Smooth muscle cell (in vitro differentiated cells): ENCODE measurements around the gene CENPN. TPM values are rescaled to one million over a fixed set of nuclear protein-coding genes. Genes with fewer than 3 reads are reported as not detected.

Experiments used
- DNase-seq: peaks from one replicate; lab custom pipeline; 2025; ENCODE audit not compliant: unreplicated experiment; lab: John Stamatoyannopoulos, UW
- H2AFZ ChIP-seq: fragments of 200-600 bp; sonication (generic); 2 replicates; pipeline ENCODE4 v1.6.0; 2016; ENCODE audit warnings: antibody characterized with exemption, low read depth, mild to moderate bottlenecking
- H3F3A ChIP-seq: fragments of 200-600 bp; sonication (generic); 2 replicates; pipeline ENCODE4 v1.6.0; 2017; ENCODE audit warnings: antibody characterized with exemption, low read depth
- H3K27ac ChIP-seq: fragments of 200-600 bp; sonication (generic); 2 replicates; pipeline ENCODE4 v1.5.1; 2016; ENCODE audit warnings: low read depth, mild to moderate bottlenecking
- H3K27me3 ChIP-seq: fragments of 200-600 bp; sonication (generic); 2 replicates; pipeline ENCODE4 v1.6.1; 2016; ENCODE audit warnings: low read depth, mild to moderate bottlenecking
- H3K36me3 ChIP-seq: fragments of 200-600 bp; sonication (generic); 2 replicates; pipeline ENCODE4 v1.5.1; 2016; ENCODE audit warnings: low read depth
- H3K4me1 ChIP-seq: fragments of 200-600 bp; sonication (generic); 2 replicates; pipeline ENCODE4 v1.5.1; 2016; ENCODE audit warnings: low read depth
- H3K4me2 ChIP-seq: fragments of 200-600 bp; sonication (generic); 2 replicates; pipeline ENCODE4 v1.6.0; 2016; ENCODE audit warnings: mild to moderate bottlenecking
- H3K4me3 ChIP-seq: fragments of 200-600 bp; sonication (generic); 2 replicates; pipeline ENCODE4 v1.5.1; 2016; ENCODE audit warnings: mild to moderate bottlenecking
- H3K79me2 ChIP-seq: fragments of 200-600 bp; sonication (generic); 2 replicates; pipeline ENCODE4 v1.6.0; 2016; ENCODE audit warnings: low read depth, mild to moderate bottlenecking
- H3K9ac ChIP-seq: fragments of 200-600 bp; sonication (generic); 2 replicates; pipeline ENCODE4 v1.6.0; 2016; ENCODE audit warnings: low read depth
- H3K9me3 ChIP-seq: fragments of 200-600 bp; sonication (generic); replicated peaks from 2 replicates; pipeline ENCODE4 v1.5.1; 2016; ENCODE audit warnings: low read depth
- H4K20me1 ChIP-seq: fragments of 200-600 bp; sonication (generic); 2 replicates; pipeline ENCODE4 v1.6.0; 2016; ENCODE audit warnings: low read depth
- WGBS: methylation state at CpG from one replicate; pipeline ENCODE4 v1.1.7; 2016; ENCODE audit warnings: low lambda C conversion rate; 5-methylcytosine and 5-hydroxymethylcytosine counted together
- polyA plus RNA-seq: library from polyadenylated mRNA; unstranded; fragments of >200 nt; fragmentation: Nextera tagmentation; extraction: Ambion mirVana; gene quantifications from 2 replicates; pipeline ENCODE4 v1.2.1, GENCODE V29; 2016
- total RNA-seq: library from RNA; depleted of rRNA; stranded (reverse); fragments of >200 nt; gene quantifications from 2 replicates; pipeline ENCODE4 v1.2.3, GENCODE V29; 2014
- TF ChIP-seq, protein P1 (sequence below): fragments of 200-600 bp; sonication (generic); IDR thresholded peaks from 2 replicates; pipeline ENCODE4 v1.5.1; 2017; ENCODE audit warnings: borderline replicate concordance, mild to moderate bottlenecking, antibody characterized with exemption; ENCODE audit not compliant: insufficient read depth, poor library complexity, severe bottlenecking

The CENPN gene
- total and polyA plus RNA-seq, 2 experiments from 2014 or later: 18.8 to 25.1 TPM

DNA sequence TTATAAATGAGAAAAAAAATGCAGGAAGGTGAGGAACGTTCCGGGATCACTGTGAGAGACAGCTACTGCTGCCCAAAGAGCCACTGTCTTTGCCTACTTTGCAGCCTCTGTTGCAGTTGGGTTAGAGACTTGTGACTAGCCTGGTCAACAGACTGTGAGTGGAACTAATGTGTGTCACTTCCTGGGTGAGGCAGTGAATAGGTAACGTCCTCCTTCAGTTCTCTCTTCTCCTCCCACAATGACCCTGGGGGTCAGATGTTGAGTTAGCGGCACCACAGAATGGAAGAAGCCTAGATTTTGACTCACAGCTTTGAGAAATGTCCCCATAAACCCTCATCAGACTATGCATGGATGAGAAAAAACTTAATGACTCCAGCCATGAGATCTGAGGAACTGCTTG lies 64.8 kb downstream of the CENPN start:
- Histone ChIP-seq H3K27ac (no peak overlapping the region), H3K4me2 (no peak overlapping the region), H4K20me1 (no peaks in the 10 kb centered on the region), H3K36me3 (no peaks in the 10 kb centered on the region), H3K9me3 (no peaks in the 10 kb centered on the region), H3K4me3 (no peak overlapping the region), H3K79me2 (no peaks in the 10 kb centered on the region), H3F3A (peaks cover 8% of the 10 kb centered on the region), H3K9ac (no peak overlapping the region), H3K4me1 (peaks cover 5% of the 10 kb centered on the region), H2AFZ (no peak overlapping the region), H3K27me3 (no peaks in the 10 kb centered on the region)
- WGBS: 87% methylated on average over 4 of the region's 4 CpGs
- TF ChIP-seq, protein P1, sequence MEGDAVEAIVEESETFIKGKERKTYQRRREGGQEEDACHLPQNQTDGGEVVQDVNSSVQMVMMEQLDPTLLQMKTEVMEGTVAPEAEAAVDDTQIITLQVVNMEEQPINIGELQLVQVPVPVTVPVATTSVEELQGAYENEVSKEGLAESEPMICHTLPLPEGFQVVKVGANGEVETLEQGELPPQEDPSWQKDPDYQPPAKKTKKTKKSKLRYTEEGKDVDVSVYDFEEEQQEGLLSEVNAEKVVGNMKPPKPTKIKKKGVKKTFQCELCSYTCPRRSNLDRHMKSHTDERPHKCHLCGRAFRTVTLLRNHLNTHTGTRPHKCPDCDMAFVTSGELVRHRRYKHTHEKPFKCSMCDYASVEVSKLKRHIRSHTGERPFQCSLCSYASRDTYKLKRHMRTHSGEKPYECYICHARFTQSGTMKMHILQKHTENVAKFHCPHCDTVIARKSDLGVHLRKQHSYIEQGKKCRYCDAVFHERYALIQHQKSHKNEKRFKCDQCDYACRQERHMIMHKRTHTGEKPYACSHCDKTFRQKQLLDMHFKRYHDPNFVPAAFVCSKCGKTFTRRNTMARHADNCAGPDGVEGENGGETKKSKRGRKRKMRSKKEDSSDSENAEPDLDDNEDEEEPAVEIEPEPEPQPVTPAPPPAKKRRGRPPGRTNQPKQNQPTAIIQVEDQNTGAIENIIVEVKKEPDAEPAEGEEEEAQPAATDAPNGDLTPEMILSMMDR: no peak
- DNase-seq: no peak

GRCh38 chr16:81073560-81074330 lies 66.7 kb downstream of the CENPN start:
- H3F3A ChIP-seq: peaks cover 14% of the 10 kb centered on the region
- no peaks in the 10 kb centered on the region for H3K27me3 ChIP-seq
- no peak overlapping the region for H3K4me2 ChIP-seq
- H3K4me3 ChIP-seq: no peak overlapping the region
- H3K36me3 ChIP-seq: no peaks in the 10 kb centered on the region
- H3K79me2 ChIP-seq: no peaks in the 10 kb centered on the region
- TF ChIP-seq, protein P1: no peak
- peaks cover 5% of the 10 kb centered on the region for H3K4me1 ChIP-seq
- H3K9ac ChIP-seq: no peak overlapping the region
- no peak for DNase-seq
- H2AFZ ChIP-seq: no peak overlapping the region
- no peak overlapping the region for H3K27ac ChIP-seq
- WGBS: 49% methylated on average over 5 of the region's 5 CpGs
- H4K20me1 ChIP-seq: no peaks in the 10 kb centered on the region
- no peaks in the 10 kb centered on the region for H3K9me3 ChIP-seq

- WGBS: 3% methylated on average over 27 of the region's 27 CpGs
- no peaks in the 10 kb centered on the region for H3K27me3 ChIP-seq
- TF ChIP-seq, protein P1: no peak
These were observed 69.6 kb downstream of the CENPN start for GRCh38 chr16:81076566-81077075.

More at GRCh38 chr16:81076566-81077075, 69.6 kb downstream of the CENPN start:
- H3K9me3 ChIP-seq: no peaks in the 10 kb centered on the region
- peak overlapping the region; percentile 99 for H3K27ac ChIP-seq
- peak overlapping the region; percentile 80 for H2AFZ ChIP-seq
- peak overlapping the region; percentile 95 for H3K9ac ChIP-seq
- H3F3A ChIP-seq: peaks cover 14% of the 10 kb centered on the region
- H3K4me1 ChIP-seq: peaks cover 5% of the 10 kb centered on the region
- H3K79me2 ChIP-seq: no peaks in the 10 kb centered on the region
- peak; percentile 99 for DNase-seq
- H3K4me2 ChIP-seq: peak overlapping the region; percentile 91
- H3K4me3 ChIP-seq: peak overlapping the region; percentile 74
- H3K36me3 ChIP-seq: no peaks in the 10 kb centered on the region
- no peaks in the 10 kb centered on the region for H4K20me1 ChIP-seq
